Measurements from ENCODE around the gene CIBAR2. TPM values are rescaled to one million over a fixed set of nuclear protein-coding genes. Genes with fewer than 3 reads are reported as not detected.

Gene CIBAR2
- total RNA-seq, 1 donor from 2014 or later: 0.41 TPM

- DNase-seq (ENCODE audit: low spot score in 2 of 2) (peak; percentile 66 to 73), FAIRE-seq (no peak)
Measured at GRCh38 chr16:85086347-85087291, 25.7 kb downstream of the CIBAR2 start.

GRCh38 chr16:85085721-85086120 lies 26.6 kb downstream of the CIBAR2 start:
- DNase-seq (ENCODE audit: low spot score in 2 of 2) (no peak), FAIRE-seq (no peak)

GRCh38 chr16:85084841-85085510 lies 27.3 kb downstream of the CIBAR2 start:
- DNase-seq (ENCODE audit: low spot score in 2 of 2): no peak
- FAIRE-seq: no peak

- FAIRE-seq: no peak
- no peak for DNase-seq (ENCODE audit: low spot score in 2 of 2)
Measured at GRCh38 chr16:85083051-85083639, 29.1 kb downstream of the CIBAR2 start.

- DNase-seq (ENCODE audit: low spot score in 2 of 2) (no peak), FAIRE-seq (no peak)
Measured at GRCh38 chr16:85082173-85083050, 29.9 kb downstream of the CIBAR2 start.

- FAIRE-seq (no peak), DNase-seq (ENCODE audit: low spot score in 2 of 2) (no peak)
Measured at GRCh38 chr16:85081765-85082164, 30.5 kb downstream of the CIBAR2 start.

GRCh38 chr16:85081038-85081437 lies 31.2 kb downstream of the CIBAR2 start:
- DNase-seq (ENCODE audit: low spot score in 2 of 2): no peak

GRCh38 chr16:85079785-85080570 lies 32.3 kb downstream of the CIBAR2 start:
- FAIRE-seq: no peak
- DNase-seq (ENCODE audit: low spot score in 2 of 2): no peak

More at GRCh38 chr16:85081038-85081437, 31.2 kb downstream of the CIBAR2 start:
- no peak for FAIRE-seq

GRCh38 chr16:85078952-85079351 lies 33.3 kb downstream of the CIBAR2 start:
- DNase-seq (ENCODE audit: low spot score in 2 of 2): no peak
- no peak for FAIRE-seq

- DNase-seq (ENCODE audit: low spot score in 2 of 2) (no peak), FAIRE-seq (no peak)
Measured at GRCh38 chr16:85078226-85078625, 34.0 kb downstream of the CIBAR2 start.

- FAIRE-seq (no peak), DNase-seq (ENCODE audit: low spot score in 2 of 2) (no peak)
Measured at GRCh38 chr16:85077576-85078125, 34.6 kb downstream of the CIBAR2 start.

GRCh38 chr16:85077039-85077438 lies 35.2 kb downstream of the CIBAR2 start:
- FAIRE-seq: no peak

GRCh38 chr16:85075236-85075924 lies 36.9 kb downstream of the CIBAR2 start:
- FAIRE-seq: no peak

More at GRCh38 chr16:85077039-85077438, 35.2 kb downstream of the CIBAR2 start:
- no peak for DNase-seq (ENCODE audit: low spot score in 2 of 2)

GRCh38 chr16:85074225-85074914 lies 37.9 kb downstream of the CIBAR2 start:
- DNase-seq (ENCODE audit: low spot score in 2 of 2) (no peak), FAIRE-seq (no peak)

More at GRCh38 chr16:85075236-85075924, 36.9 kb downstream of the CIBAR2 start:
- no peak for DNase-seq (ENCODE audit: low spot score in 2 of 2)

- DNase-seq (ENCODE audit: low spot score in 2 of 2) (no peak), FAIRE-seq (no peak)
Measured at GRCh38 chr16:85072947-85073346, 39.3 kb downstream of the CIBAR2 start.

- DNase-seq (ENCODE audit: low spot score in 2 of 2) (no peak), FAIRE-seq (no peak)
Measured at GRCh38 chr16:85072076-85072860, 40.0 kb downstream of the CIBAR2 start.

GRCh38 chr16:85069171-85069570 lies 43.1 kb downstream of the CIBAR2 start:
- FAIRE-seq (no peak), DNase-seq (ENCODE audit: low spot score in 2 of 2) (no peak)
